PFSK-1 (cell line): ENCODE data around the gene B3GNT2.

Experiments
- FOXP2 ChIP-seq: optimal IDR thresholded peaks from 2 replicates; pipeline ENCODE3; 2011; ENCODE audit warnings: borderline replicate concordance, control low read depth, inconsistent platforms; ENCODE audit not compliant: insufficient read depth; ENCODE audit errors: extremely low read length, extremely low read depth
- POLR2AphosphoS5 ChIP-seq: IDR thresholded peaks from 2 replicates; pipeline ENCODE4 v1.6.1; 2012; ENCODE audit warnings: low read depth, mild to moderate bottlenecking, control low read depth, low read length, moderate library complexity
- SIN3A ChIP-seq: IDR thresholded peaks from 2 replicates; pipeline ENCODE4 v1.6.1; 2012; ENCODE audit warnings: mild to moderate bottlenecking, low read length, moderate library complexity, borderline replicate concordance; ENCODE audit not compliant: insufficient read depth
- TAF1 ChIP-seq: IDR thresholded peaks from 2 replicates; pipeline ENCODE4 v1.6.1; 2012; ENCODE audit warnings: low read length, control low read depth, borderline replicate concordance; ENCODE audit not compliant: insufficient read depth
- TF ChIP-seq, protein P1 (sequence below), 2 experiments: IDR thresholded peaks; 2 replicates each; pipeline versions ENCODE4 v1.6.1 to v1.8.0; 2011 to 2012; ENCODE audit warnings: low read depth in 2 of 2, low read length in 2 of 2, control low read depth in 1 of 2, inconsistent platforms in 1 of 2, mild to moderate bottlenecking in 1 of 2, moderate library complexity in 1 of 2; ENCODE audit not compliant: insufficient read depth in 1 of 2

DNA sequence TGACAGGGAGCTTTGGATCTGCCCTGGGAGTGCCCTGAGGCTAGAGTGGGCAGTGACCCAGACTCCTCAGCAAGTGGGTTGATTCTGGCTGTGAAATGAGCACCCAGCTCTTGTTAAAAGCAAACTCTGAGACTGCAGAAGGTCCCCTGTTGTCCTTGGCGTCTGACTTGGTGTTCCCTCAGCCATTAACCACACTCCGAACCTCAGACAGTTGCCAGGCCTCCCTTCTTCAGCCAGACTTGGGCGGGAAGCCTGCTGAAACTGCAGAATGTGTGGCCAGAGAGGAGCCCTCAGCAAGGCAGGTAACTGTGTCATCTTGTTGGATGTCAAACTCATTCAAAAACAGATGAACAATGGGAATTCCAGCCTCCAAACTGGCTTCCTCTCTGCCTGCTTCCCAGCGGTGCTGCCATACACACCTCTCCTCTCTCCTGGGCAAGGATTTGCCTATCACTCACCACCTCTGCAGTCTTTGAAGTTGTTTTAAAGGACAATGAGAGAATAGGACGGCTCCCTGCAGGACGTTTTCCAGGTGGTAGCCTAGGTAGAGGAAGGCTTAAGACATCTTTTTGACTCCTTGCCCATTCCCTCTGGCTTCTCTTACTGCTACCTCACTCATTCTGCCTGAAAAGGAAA lies 38.9 kb upstream of the B3GNT2 start:
- TF ChIP-seq POLR2AphosphoS5: no peak
- no peak for TF ChIP-seq SIN3A
- no peak for TF ChIP-seq TAF1
- TF ChIP-seq, protein P1, sequence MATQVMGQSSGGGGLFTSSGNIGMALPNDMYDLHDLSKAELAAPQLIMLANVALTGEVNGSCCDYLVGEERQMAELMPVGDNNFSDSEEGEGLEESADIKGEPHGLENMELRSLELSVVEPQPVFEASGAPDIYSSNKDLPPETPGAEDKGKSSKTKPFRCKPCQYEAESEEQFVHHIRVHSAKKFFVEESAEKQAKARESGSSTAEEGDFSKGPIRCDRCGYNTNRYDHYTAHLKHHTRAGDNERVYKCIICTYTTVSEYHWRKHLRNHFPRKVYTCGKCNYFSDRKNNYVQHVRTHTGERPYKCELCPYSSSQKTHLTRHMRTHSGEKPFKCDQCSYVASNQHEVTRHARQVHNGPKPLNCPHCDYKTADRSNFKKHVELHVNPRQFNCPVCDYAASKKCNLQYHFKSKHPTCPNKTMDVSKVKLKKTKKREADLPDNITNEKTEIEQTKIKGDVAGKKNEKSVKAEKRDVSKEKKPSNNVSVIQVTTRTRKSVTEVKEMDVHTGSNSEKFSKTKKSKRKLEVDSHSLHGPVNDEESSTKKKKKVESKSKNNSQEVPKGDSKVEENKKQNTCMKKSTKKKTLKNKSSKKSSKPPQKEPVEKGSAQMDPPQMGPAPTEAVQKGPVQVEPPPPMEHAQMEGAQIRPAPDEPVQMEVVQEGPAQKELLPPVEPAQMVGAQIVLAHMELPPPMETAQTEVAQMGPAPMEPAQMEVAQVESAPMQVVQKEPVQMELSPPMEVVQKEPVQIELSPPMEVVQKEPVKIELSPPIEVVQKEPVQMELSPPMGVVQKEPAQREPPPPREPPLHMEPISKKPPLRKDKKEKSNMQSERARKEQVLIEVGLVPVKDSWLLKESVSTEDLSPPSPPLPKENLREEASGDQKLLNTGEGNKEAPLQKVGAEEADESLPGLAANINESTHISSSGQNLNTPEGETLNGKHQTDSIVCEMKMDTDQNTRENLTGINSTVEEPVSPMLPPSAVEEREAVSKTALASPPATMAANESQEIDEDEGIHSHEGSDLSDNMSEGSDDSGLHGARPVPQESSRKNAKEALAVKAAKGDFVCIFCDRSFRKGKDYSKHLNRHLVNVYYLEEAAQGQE (IDR thresholded peaks at IDR 0.05; ENCODE audit: insufficient read depth in 1 of 2, low read depth in 2 of 2, low read length in 2 of 2): no peak
- TF ChIP-seq FOXP2: no peak
